Activated CD4-positive, alpha-beta T cell treated with anti-CD3 and anti-CD28 coated beads for 48 hours (primary cell): ENCODE data around the gene NOS1.
A peak's percentile ranks its signal among the peaks of the same experiment; 100 is the strongest.
"Not testable (repeated sequence)": the region's sequence is repeated elsewhere in the genome, so short reads cannot be mapped to it uniquely, and the experiment has no call there.

Experiments
- DNase-seq: peaks from one replicate; pipeline ENCODE4 v3.0.0-alpha.2; 2020

Gene NOS1

DNA sequence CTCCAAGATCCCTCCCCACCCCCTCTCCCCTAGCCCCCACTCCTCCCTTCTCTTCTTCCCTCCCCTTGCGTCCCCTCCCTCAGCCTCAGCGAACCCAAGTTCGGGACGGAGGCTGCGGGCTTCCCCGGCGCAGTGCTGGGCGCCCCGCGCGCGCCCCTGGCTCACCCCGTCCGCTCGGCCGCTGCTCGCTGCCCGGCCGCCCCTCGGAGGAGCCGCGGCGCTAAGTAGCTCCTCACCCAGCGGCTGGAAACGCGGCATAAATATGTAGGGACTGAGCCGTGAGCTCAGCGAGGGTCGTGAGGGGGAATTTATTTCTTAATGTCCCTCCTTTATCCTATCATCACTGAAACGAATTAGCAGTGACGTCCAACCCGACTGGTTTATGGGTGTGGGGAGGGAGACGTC, at the start of gene NOS1:
Gene NOS1 (minus strand): TSS at position 280 of the 405 bp plus-strand sequence. CDS start 30,557 bp downstream, outside the sequence.
- no peak for DNase-seq

DNA sequence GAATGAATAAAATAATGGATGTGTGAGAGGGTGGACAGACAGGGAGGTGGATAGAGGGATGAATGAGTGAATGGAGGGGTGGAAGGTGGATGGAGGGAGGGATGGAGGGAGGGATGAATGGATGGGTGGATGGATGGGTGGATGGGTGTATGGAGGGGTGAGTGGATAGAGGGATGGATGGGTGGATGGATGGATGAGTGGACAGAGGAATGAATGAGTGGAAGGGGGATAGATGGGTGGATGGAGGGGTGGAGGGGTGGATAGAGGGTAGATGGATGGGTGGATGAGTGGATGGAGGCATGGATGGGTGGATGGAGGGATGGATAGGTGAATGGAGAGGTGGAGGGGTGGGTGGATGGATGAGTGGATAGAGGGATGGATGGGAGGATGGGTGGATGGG, 47.9 kb upstream of the NOS1 start:
- no peak for DNase-seq

DNA sequence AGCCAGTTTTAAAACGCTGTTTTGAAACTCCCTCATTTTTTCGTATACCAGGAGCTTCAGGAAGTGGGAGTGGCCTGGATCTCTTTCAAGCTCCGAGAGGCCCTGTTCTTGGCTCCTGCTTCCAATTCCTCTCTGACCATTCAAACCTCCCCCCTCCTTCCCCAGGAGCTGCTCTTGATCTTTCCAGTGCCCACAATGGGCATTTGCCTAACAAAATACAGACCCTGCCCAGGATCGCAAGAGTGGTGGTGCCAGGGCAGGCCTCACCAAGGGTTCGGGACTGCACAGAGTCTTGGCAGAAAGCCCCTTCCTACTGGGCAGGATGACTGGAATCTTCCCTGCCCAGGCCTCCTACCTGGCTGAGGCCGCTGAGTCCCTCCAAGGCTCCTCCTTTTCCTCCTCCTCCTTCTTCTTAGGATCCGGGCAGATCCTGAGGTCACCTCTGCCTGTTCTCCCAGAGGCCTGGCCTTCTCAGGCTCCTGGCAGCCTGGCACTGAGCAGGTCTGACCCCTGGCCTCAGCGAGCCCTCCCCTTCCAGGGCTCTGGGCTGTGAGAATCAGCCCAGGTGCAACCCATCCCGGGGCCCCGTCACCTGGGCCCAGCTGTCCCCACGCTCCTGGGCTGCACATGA, 46.9 kb upstream of the NOS1 start:
- DNase-seq = no peak

DNA sequence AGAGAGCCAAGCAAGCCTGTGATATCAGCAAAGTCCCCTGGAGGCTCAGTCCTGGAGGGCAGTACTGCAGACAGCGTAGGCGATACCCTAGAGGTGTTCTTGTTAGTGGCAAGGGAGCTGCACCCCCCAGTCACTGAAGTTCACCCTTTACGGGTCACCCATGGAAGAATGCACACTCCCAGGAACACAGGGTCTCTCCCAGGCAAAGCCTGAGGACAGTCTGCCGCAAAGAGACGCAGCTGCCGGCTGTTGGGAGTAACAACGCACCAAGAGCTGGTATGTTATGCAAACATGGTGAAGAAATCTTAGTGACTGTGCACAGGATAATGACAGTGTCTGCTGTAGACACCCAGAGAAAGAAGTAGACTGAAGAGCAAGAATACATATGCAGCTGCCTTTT, 43.5 kb upstream of the NOS1 start:
- no peak for DNase-seq

DNA sequence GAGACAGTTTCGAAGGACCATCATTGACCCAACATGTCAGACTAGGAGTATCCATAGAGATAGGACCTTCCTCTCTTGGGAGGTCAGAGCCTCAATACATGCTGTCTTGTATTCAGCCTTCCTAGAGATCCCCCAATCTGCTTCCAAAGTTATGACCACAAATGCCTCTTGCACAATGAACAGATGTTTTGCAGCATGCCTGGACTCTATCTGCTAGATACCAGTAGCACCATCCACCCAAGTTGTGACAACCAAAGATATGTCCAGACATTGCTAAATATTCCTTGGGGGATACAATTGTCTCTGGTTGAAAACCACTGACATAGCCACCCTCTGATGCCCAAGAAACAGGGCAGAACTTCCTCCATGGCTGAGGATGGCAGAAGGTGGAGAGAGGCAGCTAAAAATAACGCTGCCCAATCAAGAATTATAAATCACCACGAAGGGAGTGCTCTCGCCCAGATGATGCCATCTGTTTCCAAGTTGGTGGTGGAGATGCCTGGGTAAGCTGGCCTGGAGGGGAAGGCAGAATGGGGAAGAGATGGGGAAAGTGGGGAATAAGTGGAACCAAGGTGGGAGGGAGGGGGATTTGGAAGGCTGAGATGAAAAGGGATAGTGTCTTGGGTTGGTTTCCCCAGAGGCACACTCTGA, 42.9 kb upstream of the NOS1 start:
- no peak for DNase-seq

DNA sequence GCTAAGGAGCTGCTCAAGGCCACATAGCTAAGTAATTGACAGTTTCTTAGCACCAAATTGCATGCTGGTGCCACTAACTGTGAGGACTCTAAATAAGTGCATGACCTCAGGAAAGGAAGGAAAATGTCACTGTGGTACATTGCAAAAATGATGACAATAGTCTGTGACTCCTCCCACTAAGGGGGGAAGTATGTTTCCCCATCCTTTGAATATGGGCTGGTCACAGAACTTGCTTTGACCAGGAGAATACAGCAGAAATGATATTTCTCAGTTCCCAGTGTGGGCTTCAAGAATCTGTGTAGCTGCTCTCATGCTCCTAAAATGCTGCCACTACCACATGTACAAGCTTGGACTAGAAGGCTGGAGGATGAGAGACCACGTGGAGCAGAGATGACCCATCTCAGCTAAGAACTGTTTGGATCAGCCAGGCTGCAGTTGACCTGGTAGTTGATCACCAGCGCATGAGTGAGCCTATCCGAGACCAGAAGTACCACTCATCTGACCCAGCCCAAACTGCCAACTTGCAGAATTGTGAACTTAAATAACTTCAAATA, 42.2 kb upstream of the NOS1 start:
- DNase-seq = no peak

DNA sequence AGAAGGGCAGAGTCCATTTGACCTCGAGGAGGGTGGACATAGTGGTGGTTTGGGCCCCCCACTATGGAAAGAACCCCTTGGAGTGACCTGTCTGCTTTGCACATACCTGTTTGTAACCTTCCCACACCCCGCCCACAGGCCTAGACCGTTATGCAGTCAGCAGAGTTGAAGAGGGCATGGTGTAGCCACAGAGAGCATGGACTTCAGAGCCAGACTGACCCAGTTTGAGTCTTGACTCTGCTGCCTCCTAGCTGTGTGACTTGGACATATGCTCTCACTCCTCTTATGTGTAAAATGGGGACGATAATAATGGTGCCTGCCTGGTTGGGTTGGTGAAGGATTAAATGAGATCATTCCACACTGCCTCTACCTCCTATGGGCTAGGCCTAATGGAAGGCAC, 40.9 kb upstream of the NOS1 start:
- DNase-seq = no peak

DNA sequence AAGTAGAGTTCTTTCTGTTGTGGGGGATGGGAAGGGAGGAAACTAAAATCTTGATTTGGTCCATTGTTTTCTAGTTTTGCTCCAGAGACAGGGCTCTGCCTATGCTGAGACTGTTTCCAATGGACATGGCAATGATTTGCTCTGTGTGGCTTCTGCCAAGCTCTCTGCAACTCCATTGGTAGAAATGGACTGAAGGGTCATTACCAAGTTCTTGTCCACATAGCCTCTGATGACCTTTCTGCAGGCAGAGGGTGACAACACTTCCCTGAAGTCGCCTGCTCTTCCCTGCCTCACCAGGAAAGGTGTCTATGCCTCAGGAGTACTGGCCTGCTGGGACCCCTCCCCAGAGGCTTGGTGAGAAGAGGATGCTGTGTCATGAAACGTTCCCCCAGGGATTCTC, 39.5 kb upstream of the NOS1 start:
- DNase-seq = no peak

DNA sequence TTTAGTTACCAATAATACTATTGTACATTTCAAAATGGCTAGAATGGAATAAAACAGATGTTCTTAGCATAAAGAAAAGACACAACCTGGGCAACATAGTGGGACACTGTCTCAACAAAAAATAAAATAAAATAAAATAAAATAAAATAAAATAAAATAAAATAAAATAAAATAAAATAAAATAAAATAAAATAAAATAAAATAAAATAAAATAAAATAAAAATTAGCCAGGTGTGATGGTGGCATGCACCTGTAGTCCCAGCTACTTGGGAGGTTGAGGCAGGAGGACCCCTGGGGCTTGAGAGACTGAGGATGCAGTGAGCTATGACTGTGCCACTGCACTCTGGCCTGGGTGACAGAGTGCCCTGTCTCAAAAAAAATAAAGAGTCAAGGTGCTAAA, 37.1 kb upstream of the NOS1 start:
- not testable (repeated sequence) for DNase-seq

DNA sequence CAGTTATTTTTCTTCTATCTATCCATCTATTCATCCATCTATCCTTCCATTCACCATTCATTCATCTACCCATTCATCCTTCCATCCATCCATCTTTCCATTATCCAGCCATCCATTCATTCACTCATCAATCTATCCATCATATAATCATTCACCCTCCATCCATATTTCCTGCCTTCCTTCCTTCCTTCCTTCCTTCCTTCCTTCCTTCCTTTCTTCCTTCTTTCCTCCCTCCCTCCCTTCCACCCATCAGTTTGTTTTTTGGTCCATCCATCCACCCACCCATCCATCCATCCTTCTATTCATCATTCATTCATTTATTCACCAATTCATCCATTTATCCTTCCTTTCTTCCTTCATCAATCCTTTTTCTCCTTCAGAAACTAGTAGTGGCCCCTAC, 34.3 kb upstream of the NOS1 start:
- DNase-seq = no peak

DNA sequence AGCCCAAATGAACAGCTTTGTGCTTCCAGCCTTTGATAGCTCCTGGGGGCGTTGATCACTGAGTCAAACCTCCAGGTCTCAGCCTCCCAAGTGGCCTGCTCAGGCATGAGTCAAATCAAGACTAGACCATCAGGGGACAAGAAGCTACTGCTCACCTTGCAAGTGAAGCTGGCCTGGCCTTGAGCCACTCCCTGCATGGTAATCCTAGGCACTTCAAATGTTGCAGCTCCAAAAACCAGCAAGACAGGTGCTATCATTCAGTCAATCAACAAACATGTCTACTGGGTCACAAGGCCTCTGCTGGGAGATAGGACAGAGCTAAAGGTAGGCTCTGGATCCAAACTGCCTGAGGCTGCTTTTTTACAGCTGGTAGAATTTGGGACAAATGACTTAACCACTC, 33.1 kb upstream of the NOS1 start:
- DNase-seq = no peak

DNA sequence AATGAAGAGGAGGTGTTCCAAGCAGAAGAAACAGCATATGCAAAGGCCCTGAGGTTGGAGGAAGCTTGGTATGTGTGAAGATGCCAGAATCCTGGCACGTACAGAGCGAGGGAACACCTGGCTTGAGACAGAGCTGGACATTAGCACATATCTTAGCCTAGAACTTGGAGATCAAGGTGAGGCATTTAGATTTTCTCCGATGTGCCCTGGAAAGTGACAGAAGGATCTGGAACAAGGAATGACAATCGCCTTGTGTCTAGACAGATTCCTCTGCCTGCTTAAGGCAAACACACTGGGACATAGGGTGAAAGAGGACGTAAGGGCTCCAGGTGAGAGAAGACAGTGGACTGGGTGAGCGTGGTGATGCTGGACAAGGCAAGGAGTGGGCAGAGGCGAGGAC, 32.2 kb upstream of the NOS1 start:
- no peak for DNase-seq

DNA sequence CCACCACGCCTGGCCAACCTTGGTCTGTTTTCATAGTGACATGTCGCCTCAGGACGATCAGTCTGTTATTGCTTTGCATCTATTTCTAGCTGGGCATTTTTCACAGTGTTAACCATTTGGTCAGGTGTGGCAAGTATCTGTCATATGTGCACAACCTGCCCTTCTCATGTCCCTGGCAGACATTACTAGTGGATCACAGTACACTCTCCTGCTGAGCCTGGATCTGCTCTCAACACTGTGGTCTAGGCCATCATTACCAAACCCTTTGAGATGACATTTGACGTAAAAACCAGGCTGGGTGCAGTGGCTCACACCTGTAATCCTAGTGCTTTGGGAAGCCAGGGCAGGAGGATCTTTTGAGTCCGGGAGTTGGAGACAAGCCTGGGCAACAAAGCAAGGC, 29.4 kb upstream of the NOS1 start:
- DNase-seq = no peak

DNA sequence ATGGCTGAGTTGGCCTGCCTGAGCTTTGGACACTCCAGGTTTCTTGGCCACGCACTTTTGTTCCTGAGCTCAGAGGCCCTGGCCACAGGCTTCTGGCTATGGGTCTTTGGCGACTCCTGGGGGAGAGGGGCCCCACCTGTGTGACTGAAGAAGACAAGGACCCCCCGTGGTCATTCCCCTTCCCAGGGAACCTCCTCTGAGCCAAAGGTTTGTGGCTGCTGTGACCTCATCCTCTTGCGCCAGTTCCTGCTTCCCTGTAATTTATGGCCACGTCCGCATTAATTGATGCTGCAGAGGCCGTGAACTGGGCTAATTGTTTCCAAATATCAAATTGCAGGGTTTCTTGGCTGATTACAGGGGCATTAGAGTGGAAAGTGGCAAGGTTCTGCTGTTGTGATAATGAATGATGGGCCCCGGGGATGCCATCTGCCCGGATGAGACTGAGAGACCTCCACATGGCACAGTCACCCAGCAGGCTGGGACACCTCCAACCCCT, 27.6 kb upstream of the NOS1 start:
- DNase-seq = no peak

DNA sequence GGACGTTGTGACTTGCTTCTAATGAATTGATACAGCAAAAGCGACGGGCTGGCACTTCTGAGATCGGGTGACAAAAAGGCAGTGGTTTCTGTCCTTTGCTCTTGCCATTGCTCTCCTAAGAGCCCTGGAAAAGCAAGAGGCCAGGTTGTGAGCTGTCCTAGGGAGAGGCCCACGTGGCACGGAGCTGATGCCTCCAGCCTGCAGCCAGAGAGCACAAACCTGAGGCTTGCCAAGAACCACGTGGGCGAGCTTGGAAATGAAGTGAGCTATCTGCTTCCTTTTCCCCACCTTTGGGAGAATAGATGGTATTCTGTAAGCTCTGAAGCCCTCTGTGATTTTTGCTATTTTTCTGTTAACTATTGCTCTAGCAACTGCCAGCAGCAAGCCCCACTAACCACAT, 26.4 kb upstream of the NOS1 start:
- DNase-seq = no peak

DNA sequence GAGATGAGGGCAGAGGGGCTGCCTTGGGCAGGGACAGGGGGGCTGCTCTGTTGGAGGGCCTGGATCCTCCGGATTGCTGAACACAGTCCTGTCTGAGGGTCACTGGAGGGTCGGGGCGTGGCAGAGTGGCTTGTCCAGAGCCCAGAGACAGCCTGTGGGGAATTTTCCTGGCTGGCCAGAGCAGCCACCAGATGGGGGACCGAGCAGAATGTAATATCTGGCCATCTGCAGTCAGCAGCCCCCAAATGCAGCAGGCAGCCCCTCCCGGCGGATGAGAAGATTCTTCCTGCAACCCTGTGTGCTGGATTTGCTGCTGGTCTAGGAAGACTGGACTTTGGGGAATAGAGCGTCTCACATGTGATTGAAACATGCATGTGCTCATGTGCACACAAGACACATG, 23.3 kb upstream of the NOS1 start:
- DNase-seq = no peak

DNA sequence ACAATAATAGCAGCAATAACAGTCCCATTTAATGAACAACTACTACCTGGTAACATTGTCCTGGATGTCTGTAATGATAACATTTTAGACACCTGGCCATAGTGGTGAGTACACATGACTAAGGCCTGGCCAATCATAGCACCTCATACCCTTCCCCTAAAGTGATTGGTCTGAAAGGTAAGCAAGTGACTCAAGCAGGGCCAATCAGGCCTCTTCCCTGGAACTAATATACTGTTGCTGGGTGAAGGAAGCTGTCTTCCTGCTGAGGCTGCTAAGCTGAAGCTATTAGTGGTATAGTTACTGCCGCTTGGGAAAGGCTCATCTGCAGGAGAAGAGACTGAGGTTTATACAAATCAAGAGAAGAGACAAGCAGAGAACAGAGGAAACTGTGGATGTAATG, 18.7 kb upstream of the NOS1 start:
- no peak for DNase-seq

DNA sequence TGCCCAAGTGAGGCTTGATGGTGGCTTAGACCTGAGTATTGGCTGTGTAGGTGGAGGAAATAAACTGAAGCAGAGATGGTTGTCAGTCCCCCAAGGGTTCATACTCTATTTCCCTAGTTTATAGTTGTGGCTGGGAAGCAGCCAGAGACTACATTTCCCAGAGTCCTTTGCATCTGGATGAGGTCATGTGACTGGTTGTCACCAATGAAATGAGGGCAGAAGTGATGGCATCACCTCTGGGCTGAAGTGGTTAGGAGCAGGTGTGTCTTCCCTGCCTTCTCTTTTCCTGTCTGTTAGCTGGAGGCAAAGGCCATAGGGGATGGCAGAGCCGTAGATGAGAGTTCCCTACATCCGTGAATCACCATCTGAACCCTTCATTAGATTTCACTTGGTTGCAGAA, 16.3 kb upstream of the NOS1 start:
- no peak for DNase-seq

DNA sequence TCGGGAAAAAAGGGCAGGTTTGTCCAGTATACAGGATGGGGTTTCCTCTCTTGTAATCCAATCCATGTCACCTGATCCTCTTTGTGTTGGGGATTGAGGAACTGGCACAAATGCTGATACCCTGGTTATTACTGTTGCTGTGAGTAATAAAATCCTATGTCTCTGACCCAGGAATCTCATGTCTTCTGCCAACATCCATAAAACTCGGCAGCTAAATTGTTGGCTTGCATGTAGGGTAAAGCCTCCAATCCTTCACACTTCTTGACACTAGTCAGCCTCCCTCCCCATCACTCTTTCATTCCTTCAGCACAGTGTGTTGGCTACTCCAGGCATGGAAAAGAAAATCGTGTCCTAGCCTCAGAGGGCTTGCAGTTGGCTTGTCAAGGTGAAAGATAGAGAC, 9.2 kb upstream of the NOS1 start:
- DNase-seq = no peak

DNA sequence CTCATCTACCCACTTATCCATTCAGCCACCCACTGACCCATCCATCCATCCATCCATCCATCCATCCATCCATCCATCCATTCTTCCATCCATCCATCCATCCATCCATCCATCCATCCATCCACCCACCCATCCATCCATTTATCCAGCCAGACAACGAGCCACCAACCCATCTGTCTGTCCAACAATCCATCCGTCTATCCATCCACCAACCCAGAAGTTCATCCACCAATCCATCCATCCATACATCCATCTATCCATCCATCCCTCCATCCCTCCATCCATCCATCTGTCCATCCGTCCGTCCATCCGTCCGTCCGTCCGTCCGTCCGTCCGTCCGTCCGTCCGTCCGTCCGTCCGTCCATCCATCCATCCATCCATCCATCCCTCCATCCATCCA, 8.6 kb upstream of the NOS1 start:
- DNase-seq = not testable (repeated sequence)

DNA sequence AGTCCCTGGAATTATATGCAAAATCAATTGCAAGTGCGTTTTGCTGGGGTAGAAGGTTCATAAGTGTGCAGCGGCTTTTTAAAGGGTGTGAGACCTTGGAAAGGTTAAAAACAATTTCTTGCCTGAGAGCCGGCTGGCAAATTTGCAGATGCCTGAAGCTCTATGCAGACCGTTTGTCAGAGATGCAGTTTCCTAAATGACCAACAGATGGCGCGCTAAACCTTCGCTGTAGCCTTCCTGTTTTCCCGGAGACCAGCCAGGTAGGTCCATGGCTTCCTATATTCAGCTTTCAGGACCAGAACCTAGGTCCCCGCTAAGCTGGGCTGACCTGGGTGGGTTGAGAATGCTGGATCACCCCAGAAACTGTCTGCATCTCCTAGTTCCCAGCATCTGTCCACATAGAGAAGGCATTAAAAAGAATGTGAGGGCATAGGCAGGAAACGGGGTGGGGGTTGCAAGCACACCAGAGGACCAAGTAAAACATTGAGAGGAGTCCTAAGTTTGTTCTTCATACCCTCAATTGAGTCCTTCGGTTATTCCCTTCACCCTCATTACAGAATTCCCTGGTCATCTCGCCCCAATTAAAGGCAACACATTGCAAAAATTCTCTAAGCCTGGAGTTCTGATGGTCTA, 5.7 kb upstream of the NOS1 start:
- DNase-seq = peak; percentile 72

DNA sequence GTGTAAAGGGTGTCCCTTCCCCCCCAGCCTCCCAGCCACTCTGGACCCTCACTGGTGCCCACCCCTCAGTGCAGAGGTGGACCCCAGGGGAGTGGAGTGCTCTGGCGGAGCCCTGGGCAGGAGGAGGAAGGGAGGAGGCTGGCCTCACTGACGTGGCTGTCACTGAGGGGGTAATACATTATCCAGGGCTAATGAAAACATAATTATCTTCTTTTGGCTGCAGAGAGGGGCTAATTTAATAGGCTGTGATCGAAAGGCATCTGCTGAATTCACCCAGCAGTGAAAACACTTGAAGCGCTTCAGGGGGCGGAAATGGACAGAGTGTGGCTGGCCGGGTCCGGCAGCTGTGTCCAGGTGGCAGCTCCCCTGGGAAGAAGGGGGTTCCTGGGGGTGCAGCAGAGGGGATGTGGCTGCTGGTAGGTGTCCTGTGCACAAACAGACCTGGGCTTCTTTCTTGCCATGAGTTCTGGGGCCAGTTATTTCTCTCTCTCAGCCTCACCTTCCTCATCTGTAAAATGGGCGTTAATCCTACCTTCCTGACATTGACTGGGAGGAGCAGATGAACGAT, 3.7 kb upstream of the NOS1 start:
- no peak for DNase-seq

DNA sequence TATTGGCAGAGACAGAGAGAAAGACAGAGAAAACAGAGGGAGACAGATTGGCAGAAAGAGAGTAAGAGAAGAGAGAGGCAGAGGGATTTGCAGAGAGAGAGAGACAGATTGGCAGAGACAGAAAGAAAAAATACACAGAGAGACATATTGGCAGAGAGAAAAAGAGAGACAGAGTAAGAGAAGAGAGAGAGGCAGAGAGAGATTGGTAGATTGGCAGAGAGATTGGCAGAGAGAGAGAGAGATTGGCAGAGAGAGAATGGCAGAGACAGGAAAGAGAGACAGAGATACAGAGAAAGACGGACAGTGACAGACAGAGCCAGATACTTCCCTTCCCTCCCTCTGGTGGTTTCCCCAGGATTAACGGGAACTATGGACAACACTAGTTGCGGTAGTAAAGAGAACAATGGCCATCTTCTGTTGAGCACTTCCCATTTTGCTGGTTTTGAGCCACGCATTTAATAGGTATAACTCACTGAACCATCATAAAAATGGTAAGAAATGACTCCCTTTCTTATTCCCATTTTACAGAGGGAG, 2.6 kb upstream of the NOS1 start:
- DNase-seq = no peak
